H1 (cell line): Measurements from ENCODE around the gene UGT1A10. TPM values are rescaled to one million over a fixed set of nuclear protein-coding genes. Genes with fewer than 3 reads are reported as not detected.

Source experiments
- CTCF ChIA-PET: fragments of 300-600 bp; sonication (Branson Sonifier 250); formaldehyde crosslinking; loops from one replicate; lab custom pipeline; 2021; ENCODE audit not compliant: partially characterized antibody; lab: Charles Lee
- POLR2A ChIA-PET: fragments of 300-600 bp; sonication (Branson Sonifier 250); formaldehyde crosslinking; loops from one replicate; lab custom pipeline; 2021; ENCODE audit warnings: inconsistent platforms; ENCODE audit not compliant: partially characterized antibody; lab: Charles Lee
- DNase-seq, 2 experiments: peaks; one replicate each; pipeline versions ENCODE4 v3.0.0 to v3.0.0-alpha.2; 2010 to 2022; ENCODE audit warnings: low spot score in 2 of 2, low read depth in 1 of 2, mixed read lengths in 1 of 2
- FAIRE-seq: peaks from 2 replicates; lab custom pipeline; 2011; peaks lifted over from hg19 to GRCh38; lab: Jason Lieb, UNC
- H2AFZ ChIP-seq: 2 replicates; pipeline ENCODE4 v1.8.1; 2012; ENCODE audit warnings: low read length, inconsistent platforms
- H2AK5ac ChIP-seq: 2 replicates; pipeline ENCODE4 v1.6.1; 2013; ENCODE audit warnings: low read depth, low read length
- H2BK120ac ChIP-seq: replicated peaks from 2 replicates; pipeline ENCODE3; 2013; ENCODE audit warnings: low read depth, low read length, inconsistent platforms
- H2BK12ac ChIP-seq: 2 replicates; pipeline ENCODE4 v1.6.1; 2013; ENCODE audit warnings: low read depth, low read length
- H2BK15ac ChIP-seq: 2 replicates; pipeline ENCODE4 v1.6.1; 2013; ENCODE audit warnings: low read length
- H2BK20ac ChIP-seq: 2 replicates; pipeline ENCODE4 v1.6.1; 2013; ENCODE audit warnings: low read length
- H2BK5ac ChIP-seq: 2 replicates; pipeline ENCODE4 v1.6.1; 2013; ENCODE audit warnings: low read depth, low read length
- H3K14ac ChIP-seq: 2 replicates; pipeline ENCODE4 v1.6.1; 2013; ENCODE audit warnings: inconsistent platforms; ENCODE audit not compliant: insufficient read length
- H3K18ac ChIP-seq: 2 replicates; pipeline ENCODE4 v1.6.1; 2013; ENCODE audit warnings: low read length; ENCODE audit errors: extremely low read depth
- H3K23ac ChIP-seq: 2 replicates; pipeline ENCODE4 v1.6.1; 2013; ENCODE audit warnings: inconsistent platforms; ENCODE audit not compliant: insufficient read length
- H3K23me2 ChIP-seq: 2 replicates; pipeline ENCODE4 v1.6.1; 2013; ENCODE audit warnings: low read depth, low read length
- H3K27ac ChIP-seq: 2 replicates; pipeline ENCODE4 v1.6.1; 2011; ENCODE audit warnings: low read depth, low read length, inconsistent platforms
- H3K27me3 ChIP-seq, 4 experiments: replicated peaks in 1 of 4; 1 replicate in 1 of 4; 2 replicates in 3 of 4; pipeline versions ENCODE4 v1.6.1 to v1.8.1; 2011 to 2013; ENCODE audit warnings: low read length in 3 of 4, mild to moderate bottlenecking in 3 of 4, inconsistent platforms in 2 of 4, mixed read lengths in 2 of 4, moderate library complexity in 1 of 4; ENCODE audit not compliant: control insufficient read depth in 3 of 4, insufficient read depth in 3 of 4; ENCODE audit errors: extremely low read depth in 1 of 4
- H3K36me3 ChIP-seq, 4 experiments: 2 replicates each; pipeline versions ENCODE4 v1.6.1 to v1.8.1; 2011 to 2013; ENCODE audit warnings: mild to moderate bottlenecking in 4 of 4, low read length in 3 of 4, moderate library complexity in 2 of 4, control low read depth in 1 of 4, inconsistent platforms in 1 of 4; ENCODE audit not compliant: insufficient read depth in 4 of 4, control insufficient read depth in 2 of 4
- H3K4ac ChIP-seq: replicated peaks from 2 replicates; pipeline ENCODE3; 2013; ENCODE audit warnings: low read length, low read depth, mixed read lengths, inconsistent platforms; ENCODE audit not compliant: insufficient read length
- H3K4me1 ChIP-seq, 4 experiments: replicated peaks in 1 of 4; 1 replicate in 1 of 4; 2 replicates in 3 of 4; pipeline versions ENCODE4 v1.6.1 to v1.8.1; 2011 to 2013; ENCODE audit warnings: low read length in 3 of 4, inconsistent platforms in 2 of 4, mixed read lengths in 1 of 4; ENCODE audit not compliant: insufficient read depth in 4 of 4, control insufficient read depth in 3 of 4
- H3K4me2 ChIP-seq, 2 experiments: 2 replicates each; pipeline versions ENCODE4 v1.6.1 to v1.8.1; 2011 to 2013; ENCODE audit warnings: low read depth in 2 of 2, low read length in 2 of 2, control low read depth in 1 of 2, inconsistent platforms in 1 of 2, mild to moderate bottlenecking in 1 of 2; ENCODE audit not compliant: insufficient read depth in 1 of 2
- H3K4me3 ChIP-seq, 4 experiments: fragments of 200-600, 300-600 bp in 1 of 4; sonication (generic), shearing (Covaris generic), sonication (Bioruptor Twin) in 1 of 4; 2 replicates each; pipeline versions ENCODE4 v1.5.1 to v1.8.1; 2011 to 2016; ENCODE audit warnings: low read length in 4 of 4, low read depth in 3 of 4, control low read depth in 2 of 4, inconsistent platforms in 2 of 4, mild to moderate bottlenecking in 2 of 4, mixed read lengths in 1 of 4, moderate library complexity in 1 of 4; ENCODE audit not compliant: insufficient read depth in 2 of 4; ENCODE audit errors: extremely low read depth in 1 of 4
- H3K56ac ChIP-seq: replicated peaks from 2 replicates; pipeline ENCODE3; 2013; ENCODE audit warnings: low read depth, mild to moderate bottlenecking, mixed read lengths, low read length, inconsistent platforms; ENCODE audit not compliant: insufficient read length
- H3K79me1 ChIP-seq: 2 replicates; pipeline ENCODE4 v1.6.1; 2013; ENCODE audit warnings: low read depth, low read length, control low read depth
- H3K79me2 ChIP-seq, 2 experiments: 2 replicates each; pipeline versions ENCODE4 v1.6.1 to v1.8.1; 2012 to 2013; ENCODE audit warnings: low read length in 2 of 2, mild to moderate bottlenecking in 2 of 2, inconsistent platforms in 1 of 2; ENCODE audit not compliant: insufficient read depth in 2 of 2, control insufficient read depth in 1 of 2
- H3K9ac ChIP-seq, 4 experiments: replicated peaks in 1 of 4; 1 replicate in 1 of 4; 2 replicates in 3 of 4; pipeline versions ENCODE4 v1.6.1 to v1.8.1; 2011 to 2013; ENCODE audit warnings: low read depth in 3 of 4, low read length in 3 of 4, control low read depth in 2 of 4, mild to moderate bottlenecking in 2 of 4, moderate library complexity in 2 of 4, inconsistent platforms in 1 of 4; ENCODE audit errors: extremely low read depth in 1 of 4
- H3K9me3 ChIP-seq, 2 experiments: 2 replicates each; pipeline versions ENCODE4 v1.6.1 to v1.8.1; 2012 to 2013; ENCODE audit warnings: mild to moderate bottlenecking in 2 of 2, moderate library complexity in 2 of 2, control low read depth in 1 of 2, inconsistent platforms in 1 of 2, low read depth in 1 of 2, low read length in 1 of 2, mixed read lengths in 1 of 2; ENCODE audit not compliant: insufficient read depth in 2 of 2
- H4K20me1 ChIP-seq, 2 experiments: replicated peaks in 1 of 2; 2 replicates each; pipeline versions ENCODE3 to v1.8.1; 2011 to 2013; ENCODE audit warnings: inconsistent platforms in 2 of 2, low read length in 2 of 2, mild to moderate bottlenecking in 1 of 2; ENCODE audit not compliant: insufficient read depth in 2 of 2, control insufficient read depth in 1 of 2
- H4K5ac ChIP-seq: 2 replicates; pipeline ENCODE4 v1.6.1; 2013; ENCODE audit warnings: low read length, low read depth, mixed read lengths, inconsistent platforms; ENCODE audit not compliant: insufficient read length
- H4K8ac ChIP-seq: 2 replicates; pipeline ENCODE4 v1.8.0; 2013; ENCODE audit warnings: mild to moderate bottlenecking, moderate library complexity, low read length, inconsistent platforms; ENCODE audit not compliant: insufficient read depth; ENCODE audit errors: extremely low read depth
- H4K91ac ChIP-seq: replicated peaks from 2 replicates; pipeline ENCODE3; 2013; ENCODE audit warnings: low read length, mixed read lengths, inconsistent platforms; ENCODE audit not compliant: insufficient read length
- CBX8 ChIP-seq: fragments of 300-800, 300-1000 bp; sonication (generic); IDR thresholded peaks from 2 replicates; pipeline ENCODE4 v1.7.1; 2016; ENCODE audit warnings: low read depth, low read length, borderline replicate concordance
- CTCF ChIP-seq, 3 experiments: IDR thresholded peaks; 1 replicate in 2 of 3; 2 replicates in 1 of 3; pipeline versions ENCODE4 v1.5.1 to v1.6.1; 2011; ENCODE audit warnings: low read length in 3 of 3, mild to moderate bottlenecking in 3 of 3, inconsistent platforms in 2 of 3, low read depth in 1 of 3, moderate library complexity in 1 of 3; ENCODE audit not compliant: insufficient read depth in 1 of 3; ENCODE audit errors: control extremely low read depth in 1 of 3
- GABPA ChIP-seq: IDR thresholded peaks from 2 replicates; pipeline ENCODE4 v1.6.1; 2011; ENCODE audit warnings: mild to moderate bottlenecking, low read length, moderate library complexity, borderline replicate concordance; ENCODE audit not compliant: insufficient read depth
- KDM4A ChIP-seq: IDR thresholded peaks from one replicate; pipeline ENCODE4 v1.7.1; 2012; ENCODE audit warnings: low read depth, mild to moderate bottlenecking, moderate library complexity, low read length, inconsistent platforms; ENCODE audit not compliant: severe bottlenecking
- RFX5 ChIP-seq: IDR thresholded peaks from 2 replicates; pipeline ENCODE4 v1.6.1; 2011; ENCODE audit warnings: low read depth, low read length, improper control_type of control experiment, borderline replicate concordance
- RXRA ChIP-seq: IDR thresholded peaks from 2 replicates; pipeline ENCODE4 v1.6.1; 2011; ENCODE audit warnings: low read depth, mild to moderate bottlenecking, low read length, moderate library complexity; ENCODE audit not compliant: insufficient read depth
- TCF12 ChIP-seq: IDR thresholded peaks from 2 replicates; pipeline ENCODE4 v1.6.1; 2011; ENCODE audit warnings: low read depth, mild to moderate bottlenecking, low read length
- YY1 ChIP-seq: IDR thresholded peaks from 2 replicates; pipeline ENCODE4 v1.6.1; 2011; ENCODE audit warnings: low read depth, mild to moderate bottlenecking, low read length
- WGBS, 2 experiments: shearing (Covaris generic) in 1 of 2; methylation state at CpG; one replicate each; pipeline versions ENCODE4 v1.1.6 to v1.1.7; 2013 to 2015; ENCODE audit warnings: low lambda C conversion rate in 2 of 2, mixed read lengths in 2 of 2, inconsistent platforms in 1 of 2, low coverage in 1 of 2, missing lambda C conversion rate in 1 of 2; ENCODE audit not compliant: insufficient replicate concordance in 2 of 2, insufficient coverage in 1 of 2, insufficient read length in 1 of 2; ENCODE audit errors: extremely low coverage in 1 of 2, missing lambda C conversion rate in 1 of 2; 5-methylcytosine and 5-hydroxymethylcytosine counted together
- polyA plus RNA-seq, 7 experiments: library from polyadenylated mRNA; depleted of rRNA in 3 of 7; stranded (reverse) in 5 of 7; unstranded in 2 of 7; fragments of >200 nt in 5 of 7; fragments of 200-250 nt in 2 of 7; gene quantifications; 1 replicate in 5 of 7; 2 replicates in 1 of 7; 4 replicates in 1 of 7; pipeline versions ENCODE4 v1.2.1 to v1.2.3, GENCODE V29; 2011 to 2013; ENCODE audit warnings: missing spikeins in 2 of 7, mixed read lengths in 2 of 7
- total RNA-seq: library from RNA; stranded (reverse); fragmentation: NEBNext Ultra II Directional; extraction: Animal tissue kit (Norgen Biotek cat#: 25700); gene quantifications from 2 replicates; pipeline ENCODE4 v1.2.1, GENCODE V29; 2021

Gene UGT1A10
- total and polyA plus RNA-seq, 2 of the 8 experiments (the other 6 are each of a cell fraction or from before 2014, with no cell fraction given): not detected

GRCh38 chr2:233656443-233656842 is 20.2 kb downstream of the UGT1A10 start:
- H2AK5ac ChIP-seq: no peak overlapping the region
- H3K4me1 ChIP-seq: no peaks in the 10 kb centered on the region
- no peak overlapping the region for H3K4me3 ChIP-seq
- no peaks in the 10 kb centered on the region for H3K79me1 ChIP-seq
- H4K8ac ChIP-seq: no peak overlapping the region
- 90% methylated on average over 10 of the region's 10 CpGs; no CpG with 5 or more reads in 1 of the 2 experiments for WGBS, 2 experiments
- no peak overlapping the region for H3K4ac ChIP-seq
- H2BK15ac ChIP-seq: no peak overlapping the region
- H3K27me3 ChIP-seq: no peaks in the 10 kb centered on the region
- CTCF ChIA-PET: no interaction called here
- H4K20me1 ChIP-seq: no peaks in the 10 kb centered on the region
- no peak overlapping the region for H3K18ac ChIP-seq
- H2BK12ac ChIP-seq: no peak overlapping the region
- no peaks in the 10 kb centered on the region for H3K79me2 ChIP-seq
- no peak overlapping the region for H3K56ac ChIP-seq
- H2BK120ac ChIP-seq: no peak overlapping the region
- no peak overlapping the region for H2AFZ ChIP-seq
- no peaks in the 10 kb centered on the region; the same call in 1 of the 2 replicates for H3K23me2 ChIP-seq
- DNase-seq (no peak), FAIRE-seq (no peak)
- H3K36me3 ChIP-seq: no peaks in the 10 kb centered on the region
- TF ChIP-seq RXRA (no peak), KDM4A (no peak), CTCF (IDR thresholded peaks at IDR 0.05; ENCODE audit: control extremely low read depth in 1 of 3, insufficient read depth in 1 of 3, low read depth in 1 of 3, low read length in 3 of 3) (no peak), YY1 (no peak), GABPA (no peak), RFX5 (no peak), TCF12 (no peak), CBX8 (no peak)
- H3K4me2 ChIP-seq: no peak overlapping the region
- H3K9me3 ChIP-seq: no peaks in the 10 kb centered on the region
- no peak overlapping the region for H2BK5ac ChIP-seq
- H3K9ac ChIP-seq: no peak overlapping the region
- POLR2A ChIA-PET: no interaction called here
- H2BK20ac ChIP-seq: no peak overlapping the region
- no peak overlapping the region for H4K5ac ChIP-seq
- H3K27ac ChIP-seq: no peak overlapping the region
- H4K91ac ChIP-seq: no peak overlapping the region
- H3K23ac ChIP-seq: no peak overlapping the region
- H3K14ac ChIP-seq: no peak overlapping the region
